T-helper 1 cell treated with Interleukin-12 subunit alpha and Interleukin-12 subunit beta and Interleukin-4 antibody, amounts not matched to agents 30 μg/mL and 1 μg/mL, for 36 hours (primary cell): Measurements from ENCODE around the gene ZBTB16.

Experiments used
- H3K27ac Mint-ChIP-seq: one replicate; pipeline ENCODE4 v1.8.0; 2021; ENCODE audit warnings: mild to moderate bottlenecking, mixed read lengths
- H3K27me3 Mint-ChIP-seq: one replicate; pipeline ENCODE4 v1.8.0; 2021; ENCODE audit warnings: low read depth, mixed read lengths
- H3K36me3 Mint-ChIP-seq: one replicate; pipeline ENCODE4 v1.8.0; 2021; ENCODE audit warnings: low read depth, mixed read lengths
- H3K4me1 Mint-ChIP-seq: one replicate; pipeline ENCODE4 v1.8.0; 2021; ENCODE audit warnings: low read depth, mixed read lengths
- H3K4me3 Mint-ChIP-seq: one replicate; pipeline ENCODE4 v1.8.0; 2021; ENCODE audit warnings: mild to moderate bottlenecking, moderate library complexity, mixed read lengths
- H3K9me3 Mint-ChIP-seq: one replicate; pipeline ENCODE4 v1.8.0; 2021; ENCODE audit warnings: mixed read lengths

The ZBTB16 gene

DNA sequence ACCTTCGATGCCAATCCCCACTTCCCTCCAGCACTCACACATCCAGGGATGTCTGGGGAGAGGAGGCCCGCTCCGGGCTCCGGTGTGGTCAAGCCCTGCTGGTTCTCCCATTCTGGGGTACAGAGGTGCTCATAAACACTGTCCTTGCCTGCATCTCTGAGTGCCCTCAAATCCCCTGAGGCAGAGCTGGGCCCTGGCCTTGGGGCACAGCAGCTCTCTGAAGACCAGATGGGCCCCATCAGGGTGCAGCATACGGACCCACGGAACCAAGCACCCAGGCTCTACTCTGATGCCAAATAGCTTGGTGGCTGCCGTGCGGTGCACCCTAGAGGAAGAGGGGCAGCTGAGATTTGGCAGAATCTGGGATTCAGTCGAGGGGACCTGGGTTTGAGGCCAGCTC, 201.0 kb downstream of the ZBTB16 start:
- H3K4me1 Mint-ChIP-seq, result peaks cover 4% of the 10 kb centered on the region
- no peaks in the 10 kb centered on the region for H3K36me3 Mint-ChIP-seq
- H3K4me3 Mint-ChIP-seq, result no peak overlapping the region
- H3K27me3 Mint-ChIP-seq, result no peaks in the 10 kb centered on the region
- no peak overlapping the region for H3K27ac Mint-ChIP-seq
- H3K9me3 Mint-ChIP-seq, result no peaks in the 10 kb centered on the region

- peaks cover 4% of the 10 kb centered on the region for H3K4me1 Mint-ChIP-seq
- H3K4me3 Mint-ChIP-seq, result no peak overlapping the region
- H3K9me3 Mint-ChIP-seq, result no peaks in the 10 kb centered on the region
- H3K27me3 Mint-ChIP-seq, result no peaks in the 10 kb centered on the region
- H3K27ac Mint-ChIP-seq, result no peak overlapping the region
- no peaks in the 10 kb centered on the region for H3K36me3 Mint-ChIP-seq
Measured at GRCh38 chr11:114261791-114262190, 202.3 kb downstream of the ZBTB16 start.

DNA sequence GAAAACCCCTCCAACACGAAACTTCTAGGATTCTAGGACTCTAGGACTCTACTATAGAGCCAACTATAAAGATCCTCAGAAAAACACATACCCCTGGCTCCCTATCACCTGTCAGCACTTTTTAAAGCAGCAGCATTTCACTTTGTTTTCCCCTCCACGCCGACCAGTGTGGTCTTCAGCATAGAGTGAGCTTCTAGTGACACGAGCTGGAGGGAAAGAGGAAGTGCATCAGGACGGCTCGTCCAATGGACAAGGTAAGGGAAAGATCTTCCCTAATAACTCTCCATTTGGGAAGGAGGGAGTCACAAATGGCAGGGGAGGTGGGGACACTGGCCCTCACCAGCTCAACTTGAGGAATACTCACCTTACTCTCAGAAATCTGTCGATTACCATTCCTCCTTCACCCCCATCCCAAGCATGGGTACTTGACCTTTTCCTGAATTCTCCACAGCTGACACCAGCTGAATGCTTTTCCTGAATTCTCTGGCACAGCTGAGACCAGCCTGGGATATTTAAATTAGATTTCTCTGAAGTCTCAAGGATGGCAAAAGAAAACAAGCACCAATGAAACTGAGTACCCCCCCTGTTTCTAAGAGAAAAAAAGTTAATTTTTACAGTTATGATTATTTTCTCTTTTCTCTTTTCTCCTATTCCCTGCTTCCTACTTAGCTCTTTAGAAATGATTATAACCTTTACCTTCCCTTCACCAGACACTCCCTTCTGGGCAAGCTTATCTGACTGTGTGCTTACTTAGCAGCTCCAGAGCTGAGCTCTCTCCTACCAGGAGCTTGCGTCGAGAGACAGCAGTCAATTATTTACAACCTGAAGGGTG, 203.4 kb downstream of the ZBTB16 start:
- no peak overlapping the region for H3K27ac Mint-ChIP-seq
- no peaks in the 10 kb centered on the region for H3K36me3 Mint-ChIP-seq
- H3K9me3 Mint-ChIP-seq, result no peaks in the 10 kb centered on the region
- H3K27me3 Mint-ChIP-seq, result no peaks in the 10 kb centered on the region
- H3K4me3 Mint-ChIP-seq, result no peak overlapping the region
- H3K4me1 Mint-ChIP-seq, result peaks cover 4% of the 10 kb centered on the region

- no peak overlapping the region for H3K4me3 Mint-ChIP-seq
- no peaks in the 10 kb centered on the region for H3K36me3 Mint-ChIP-seq
- H3K27ac Mint-ChIP-seq, result no peak overlapping the region
- H3K9me3 Mint-ChIP-seq, result no peaks in the 10 kb centered on the region
- peaks cover 3% of the 10 kb centered on the region for H3K4me1 Mint-ChIP-seq
- no peaks in the 10 kb centered on the region for H3K27me3 Mint-ChIP-seq
Measured at GRCh38 chr11:114263513-114264170, 204.1 kb downstream of the ZBTB16 start.

DNA sequence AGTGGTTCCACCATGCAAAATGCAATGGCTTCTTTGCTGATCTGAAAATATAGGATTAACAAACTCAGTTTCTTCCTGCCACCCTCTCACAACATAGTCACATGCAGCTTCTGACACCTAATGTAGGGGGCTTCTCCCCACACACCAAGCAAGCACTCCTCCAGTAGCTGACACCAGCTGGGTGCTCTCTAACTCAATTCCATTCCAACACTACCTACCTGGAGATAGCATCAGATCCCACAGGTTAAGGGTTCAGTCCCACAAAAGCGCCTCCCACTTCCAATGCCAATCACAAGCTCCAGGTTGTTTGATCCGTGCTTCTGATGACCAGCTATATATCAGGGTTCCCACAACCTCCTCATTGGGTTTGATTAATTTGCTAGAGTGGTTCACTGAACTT, 204.9 kb downstream of the ZBTB16 start:
- no peak overlapping the region for H3K4me3 Mint-ChIP-seq
- H3K9me3 Mint-ChIP-seq, result no peaks in the 10 kb centered on the region
- peaks cover 3% of the 10 kb centered on the region for H3K27me3 Mint-ChIP-seq
- no peak overlapping the region for H3K27ac Mint-ChIP-seq
- no peaks in the 10 kb centered on the region for H3K4me1 Mint-ChIP-seq
- H3K36me3 Mint-ChIP-seq, result no peaks in the 10 kb centered on the region

DNA sequence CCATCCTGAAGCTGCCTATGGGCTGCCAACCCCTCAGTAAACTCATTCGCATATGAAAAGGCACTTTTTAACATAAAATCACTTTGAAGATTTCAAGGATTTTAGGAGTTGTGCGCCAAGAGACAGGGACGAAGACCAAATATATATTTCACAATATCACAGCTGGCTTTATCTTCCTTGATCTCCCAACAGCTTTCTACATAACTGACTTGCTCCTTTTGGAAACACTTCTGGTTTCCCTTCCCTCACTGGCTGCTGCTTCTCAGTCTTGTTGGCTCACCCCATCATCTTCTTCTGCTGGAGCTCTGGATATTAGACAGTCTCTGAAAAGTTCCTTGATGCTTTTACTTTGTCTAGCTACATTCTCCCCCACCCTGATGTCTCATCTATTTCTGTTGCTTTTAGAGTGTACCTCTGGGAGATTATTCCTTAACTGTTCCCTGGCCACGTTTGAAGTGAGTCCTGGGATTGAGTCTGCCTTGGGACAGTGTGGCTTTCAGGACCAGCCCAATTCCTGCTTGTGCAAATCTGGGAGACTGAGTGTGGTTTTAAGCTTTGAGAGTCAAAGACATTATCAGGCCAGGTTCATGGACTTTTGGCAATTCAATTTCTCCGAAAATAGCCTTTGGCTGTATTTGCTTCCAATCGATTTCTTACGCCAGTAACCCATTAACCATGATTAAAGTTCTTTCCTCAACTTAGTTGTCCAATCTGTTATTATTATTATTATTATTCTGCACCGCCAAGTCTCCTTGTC, 205.8 kb downstream of the ZBTB16 start:
- H3K27me3 Mint-ChIP-seq, result peaks cover 6% of the 10 kb centered on the region
- H3K4me1 Mint-ChIP-seq, result no peaks in the 10 kb centered on the region
- no peaks in the 10 kb centered on the region for H3K36me3 Mint-ChIP-seq
- no peak overlapping the region for H3K4me3 Mint-ChIP-seq
- H3K27ac Mint-ChIP-seq, result no peak overlapping the region
- no peaks in the 10 kb centered on the region for H3K9me3 Mint-ChIP-seq

DNA sequence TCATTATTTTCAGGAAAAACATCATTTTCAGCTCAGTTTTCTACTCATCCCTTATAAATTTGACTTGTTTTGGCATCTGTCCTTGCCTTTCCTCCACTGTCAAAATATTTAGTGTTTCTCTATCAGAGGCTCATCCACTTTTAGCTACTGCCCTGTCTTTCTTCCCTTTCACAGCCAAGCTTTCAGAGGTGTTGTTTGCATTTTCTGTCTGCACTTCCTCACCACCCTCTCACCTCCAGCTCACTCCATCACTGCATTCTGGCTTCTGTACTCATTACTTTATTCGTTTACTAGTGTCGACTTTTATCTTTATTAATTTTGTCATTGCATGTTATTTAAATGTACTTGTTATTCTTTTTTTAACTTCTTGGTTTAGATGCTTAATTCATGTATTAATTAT, 210.0 kb downstream of the ZBTB16 start:
- Mint-ChIP-seq H3K36me3 (no peaks in the 10 kb centered on the region), H3K4me3 (no peak overlapping the region), H3K27me3 (peaks cover 22% of the 10 kb centered on the region), H3K4me1 (no peaks in the 10 kb centered on the region), H3K9me3 (no peaks in the 10 kb centered on the region), H3K27ac (no peak overlapping the region)

DNA sequence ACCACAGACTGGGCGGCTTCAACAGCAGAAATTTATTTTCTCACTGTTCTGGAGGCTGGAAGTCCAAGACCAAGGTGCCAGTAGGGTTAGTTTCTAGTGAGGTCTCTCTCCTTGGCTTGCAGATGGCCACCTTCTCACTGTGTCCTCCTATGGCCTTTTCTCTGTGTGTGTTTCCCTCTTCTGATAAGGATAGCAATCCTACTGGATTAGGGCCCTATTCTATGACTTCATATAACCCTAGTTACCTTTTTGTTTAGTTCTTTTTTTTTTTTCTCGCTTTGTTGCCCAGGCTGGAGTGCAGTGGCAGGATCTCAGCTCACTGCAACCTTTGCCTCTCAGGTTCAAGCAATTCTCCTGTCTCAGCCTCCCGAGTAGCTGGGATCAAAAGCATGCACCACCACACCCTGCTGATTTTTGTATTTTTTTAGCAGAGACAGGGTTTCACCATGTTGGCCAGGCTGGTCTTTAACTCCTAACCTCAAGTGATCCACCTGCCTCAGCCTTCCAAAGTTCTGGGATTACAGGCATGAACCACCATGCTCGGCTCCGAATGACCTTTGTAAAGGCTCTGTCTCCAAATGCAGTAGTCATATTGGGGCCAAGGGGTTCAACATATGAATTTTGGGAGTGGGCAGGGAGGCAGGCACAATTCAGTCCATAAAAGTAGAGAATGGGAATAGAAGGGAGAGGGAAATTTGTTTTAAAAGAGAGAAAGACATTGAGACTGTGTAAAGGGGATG, 211.2 kb downstream of the ZBTB16 start:
- Mint-ChIP-seq H3K27ac (no peak overlapping the region), H3K4me1 (no peaks in the 10 kb centered on the region), H3K36me3 (no peaks in the 10 kb centered on the region), H3K27me3 (peaks cover 26% of the 10 kb centered on the region), H3K9me3 (no peaks in the 10 kb centered on the region), H3K4me3 (no peak overlapping the region)

GRCh38 chr11:114271316-114271715, 211.8 kb downstream of the ZBTB16 start:
- no peak overlapping the region for H3K4me3 Mint-ChIP-seq
- H3K27me3 Mint-ChIP-seq, result peaks cover 26% of the 10 kb centered on the region

DNA sequence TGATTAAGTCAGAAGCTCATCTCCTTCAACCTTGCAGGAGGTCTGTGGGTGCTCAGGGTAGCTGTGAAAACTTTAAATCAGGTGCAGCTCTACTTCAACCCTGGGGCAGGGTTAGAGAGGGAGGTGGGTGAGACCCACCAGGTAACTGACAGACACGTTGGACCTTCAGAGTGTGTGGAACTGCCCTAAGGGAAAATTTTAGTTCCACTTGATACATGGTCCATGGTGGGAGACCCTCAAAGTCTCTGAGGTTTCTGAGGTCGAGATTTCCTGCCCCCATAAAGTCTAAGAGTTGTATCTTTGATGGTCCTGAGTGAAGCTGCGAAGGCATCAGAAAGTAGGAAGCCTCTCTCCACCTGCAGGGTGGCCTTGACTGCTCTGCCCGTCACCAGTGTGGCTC, 212.8 kb downstream of the ZBTB16 start:
- H3K4me3 Mint-ChIP-seq, result no peak overlapping the region
- no peaks in the 10 kb centered on the region for H3K4me1 Mint-ChIP-seq
- no peaks in the 10 kb centered on the region for H3K36me3 Mint-ChIP-seq
- no peak overlapping the region for H3K27ac Mint-ChIP-seq
- no peaks in the 10 kb centered on the region for H3K9me3 Mint-ChIP-seq
- H3K27me3 Mint-ChIP-seq, result peaks cover 26% of the 10 kb centered on the region

More at GRCh38 chr11:114271316-114271715, 211.8 kb downstream of the ZBTB16 start:
- Mint-ChIP-seq H3K9me3 (no peaks in the 10 kb centered on the region), H3K36me3 (no peaks in the 10 kb centered on the region), H3K27ac (no peak overlapping the region), H3K4me1 (no peaks in the 10 kb centered on the region)

GRCh38 chr11:114273071-114273470, 213.6 kb downstream of the ZBTB16 start:
- H3K4me1 Mint-ChIP-seq, result no peaks in the 10 kb centered on the region
- H3K4me3 Mint-ChIP-seq, result no peak overlapping the region
- no peaks in the 10 kb centered on the region for H3K36me3 Mint-ChIP-seq
- no peaks in the 10 kb centered on the region for H3K9me3 Mint-ChIP-seq
- no peak overlapping the region for H3K27ac Mint-ChIP-seq
- peaks cover 26% of the 10 kb centered on the region for H3K27me3 Mint-ChIP-seq

- H3K4me1 Mint-ChIP-seq, result no peaks in the 10 kb centered on the region
- H3K4me3 Mint-ChIP-seq, result no peak overlapping the region
- H3K9me3 Mint-ChIP-seq, result no peaks in the 10 kb centered on the region
- no peaks in the 10 kb centered on the region for H3K36me3 Mint-ChIP-seq
- peaks cover 26% of the 10 kb centered on the region for H3K27me3 Mint-ChIP-seq
- H3K27ac Mint-ChIP-seq, result no peak overlapping the region
Measured at GRCh38 chr11:114273890-114274635, 214.6 kb downstream of the ZBTB16 start.

DNA sequence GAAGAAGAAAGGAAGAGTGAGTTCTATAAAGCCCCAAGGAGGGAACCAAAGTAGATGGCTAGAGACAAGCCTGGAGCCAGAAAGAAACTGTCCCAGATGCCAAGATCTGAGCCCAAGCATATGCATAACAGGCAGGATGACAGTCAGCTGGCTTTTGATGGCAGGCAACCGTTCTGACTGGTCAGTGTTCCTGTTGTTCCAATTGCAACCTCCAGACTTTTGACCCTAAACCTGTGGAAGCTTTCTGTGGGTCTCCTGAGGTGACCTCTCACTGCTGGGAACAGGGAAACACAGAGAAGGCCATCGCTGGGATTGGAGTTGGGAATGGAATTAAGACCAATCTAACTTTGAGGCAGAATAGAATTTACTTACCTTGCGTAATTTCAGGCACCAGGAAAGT, 215.1 kb downstream of the ZBTB16 start:
- no peak overlapping the region for H3K4me3 Mint-ChIP-seq
- H3K27ac Mint-ChIP-seq, result no peak overlapping the region
- no peaks in the 10 kb centered on the region for H3K4me1 Mint-ChIP-seq
- no peaks in the 10 kb centered on the region for H3K36me3 Mint-ChIP-seq
- no peaks in the 10 kb centered on the region for H3K9me3 Mint-ChIP-seq
- peaks cover 22% of the 10 kb centered on the region for H3K27me3 Mint-ChIP-seq

- H3K4me3 Mint-ChIP-seq, result no peak overlapping the region
- peaks cover 25% of the 10 kb centered on the region for H3K27me3 Mint-ChIP-seq
- H3K9me3 Mint-ChIP-seq, result no peaks in the 10 kb centered on the region
- H3K4me1 Mint-ChIP-seq, result no peaks in the 10 kb centered on the region
- no peaks in the 10 kb centered on the region for H3K36me3 Mint-ChIP-seq
- H3K27ac Mint-ChIP-seq, result no peak overlapping the region
Measured at GRCh38 chr11:114275280-114275679, 215.8 kb downstream of the ZBTB16 start.
